AG10803 (cell line): Measurements from ENCODE around the gene EPHA7.

ENCODE experiments used
- DNase-seq: peaks from one replicate; pipeline ENCODE4 v3.0.0; 2010; ENCODE audit warnings: low read depth
- H3K4me3 ChIP-seq: 2 replicates; pipeline ENCODE4 v1.5.1; 2011; ENCODE audit warnings: mild to moderate bottlenecking, low read length, control low read depth
- CTCF ChIP-seq: conservative IDR thresholded peaks from 2 replicates; pipeline ENCODE4 v1.5.1; 2011; ENCODE audit warnings: mild to moderate bottlenecking, low read length, control low read depth, inconsistent platforms

EPHA7 gene

DNA sequence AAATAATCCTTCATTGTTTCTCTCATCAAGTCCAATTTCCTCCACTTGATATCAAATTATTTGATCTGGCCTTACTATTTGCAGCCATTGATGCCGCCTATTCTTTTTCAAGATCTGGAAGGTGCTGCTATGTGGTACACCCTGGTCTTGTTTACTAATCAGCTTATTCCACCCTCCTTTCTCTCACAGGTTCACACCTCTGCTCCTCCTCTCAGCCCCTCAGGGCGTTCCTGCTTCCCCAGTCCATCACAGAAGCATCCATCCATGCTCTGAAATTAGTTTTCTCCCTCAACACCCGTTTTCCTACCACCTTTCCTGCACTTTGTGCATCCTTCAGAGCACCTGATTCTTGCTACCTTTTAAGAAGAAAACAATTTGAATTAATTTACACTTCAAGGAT, 183.6 kb downstream of the EPHA7 start:
- H3K4me3 ChIP-seq = no peak overlapping the region
- no peak for DNase-seq
- no peak for TF ChIP-seq CTCF

DNA sequence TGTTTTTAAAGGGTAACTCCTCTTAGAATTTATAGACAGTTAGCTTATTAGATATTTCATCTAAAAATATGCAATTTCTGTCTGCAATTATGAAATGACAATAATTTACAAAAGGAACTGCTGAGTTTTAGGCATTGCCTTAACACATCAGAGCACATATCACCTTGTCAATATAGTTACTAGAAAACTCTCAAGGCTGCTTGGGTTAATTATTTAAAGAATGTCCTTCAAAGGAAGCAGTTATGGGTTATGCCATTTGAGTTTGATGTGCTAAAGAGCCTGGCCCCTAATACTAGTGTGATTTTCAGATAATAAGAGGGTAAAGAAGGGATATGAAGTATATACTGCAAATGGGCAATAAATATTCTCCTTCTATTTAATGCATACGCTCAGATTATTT, 192.5 kb downstream of the EPHA7 start:
- no peak for DNase-seq
- no peak overlapping the region for H3K4me3 ChIP-seq
- TF ChIP-seq CTCF = no peak

GRCh38 chr6:93222071-93222851, 197.1 kb downstream of the EPHA7 start:
- H3K4me3 ChIP-seq = no peak overlapping the region
- no peak for DNase-seq
- TF ChIP-seq CTCF = no peak

DNA sequence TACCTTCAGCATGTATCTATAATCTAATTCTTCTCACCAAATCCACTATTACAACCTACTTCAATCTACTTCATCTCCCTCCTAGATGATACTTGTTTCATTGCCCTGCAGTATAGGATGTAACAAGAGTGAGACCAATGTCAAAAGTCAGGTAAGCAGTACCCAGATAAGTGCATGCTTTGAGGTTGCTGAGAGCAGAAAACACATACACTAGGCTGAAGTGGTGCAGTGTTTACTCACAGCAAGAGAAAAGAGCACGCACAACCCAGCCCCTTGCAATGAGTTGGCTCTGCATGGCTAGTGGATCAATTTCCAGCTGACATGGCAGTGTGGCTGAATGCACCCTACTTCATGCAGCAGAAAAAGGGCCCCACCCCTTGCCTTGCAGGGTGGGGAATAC, 199.9 kb downstream of the EPHA7 start:
- no peak for DNase-seq
- no peak overlapping the region for H3K4me3 ChIP-seq
- no peak for TF ChIP-seq CTCF

DNA sequence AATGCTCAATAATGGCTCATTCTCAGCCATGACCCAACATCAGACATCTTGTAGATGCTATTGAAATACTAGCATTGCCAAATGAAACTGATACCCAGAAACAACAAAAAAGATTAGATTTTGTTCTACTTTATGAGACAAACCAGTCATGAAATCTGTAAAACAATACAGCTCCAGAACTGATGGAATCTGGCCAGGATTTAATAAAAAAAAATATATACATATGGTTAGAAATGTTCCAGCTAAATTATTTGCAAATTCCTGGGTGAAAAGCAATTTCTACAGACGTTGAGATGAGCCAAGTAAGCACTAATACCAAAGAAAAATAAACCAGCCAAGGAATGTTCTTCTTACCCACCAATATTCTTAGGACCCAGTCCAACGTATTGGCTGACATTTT, 201.3 kb downstream of the EPHA7 start:
- H3K4me3 ChIP-seq = no peak overlapping the region
- TF ChIP-seq CTCF = no peak
- DNase-seq = no peak

DNA sequence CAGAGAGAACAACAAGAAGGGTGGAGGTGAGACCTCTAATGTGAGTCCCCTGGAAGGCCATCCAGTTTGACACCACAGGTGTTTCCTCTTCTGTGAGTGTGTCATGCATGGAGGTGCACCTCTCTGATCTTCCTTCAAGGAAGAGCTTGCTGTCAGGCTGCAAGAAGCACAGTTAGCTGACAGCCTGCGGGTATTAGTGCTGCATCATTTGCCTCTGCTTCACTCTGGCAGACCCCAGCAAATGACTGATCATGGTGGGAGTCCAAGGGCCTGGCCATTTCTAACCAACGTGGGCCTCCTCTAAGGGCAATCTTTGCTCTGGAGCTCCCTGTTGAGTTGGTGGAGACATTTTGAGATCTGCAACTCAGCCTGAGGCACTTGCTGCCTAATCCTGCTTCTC, 206.3 kb downstream of the EPHA7 start:
- no peak for DNase-seq
- H3K4me3 ChIP-seq = no peak overlapping the region
- TF ChIP-seq CTCF = no peak

DNA sequence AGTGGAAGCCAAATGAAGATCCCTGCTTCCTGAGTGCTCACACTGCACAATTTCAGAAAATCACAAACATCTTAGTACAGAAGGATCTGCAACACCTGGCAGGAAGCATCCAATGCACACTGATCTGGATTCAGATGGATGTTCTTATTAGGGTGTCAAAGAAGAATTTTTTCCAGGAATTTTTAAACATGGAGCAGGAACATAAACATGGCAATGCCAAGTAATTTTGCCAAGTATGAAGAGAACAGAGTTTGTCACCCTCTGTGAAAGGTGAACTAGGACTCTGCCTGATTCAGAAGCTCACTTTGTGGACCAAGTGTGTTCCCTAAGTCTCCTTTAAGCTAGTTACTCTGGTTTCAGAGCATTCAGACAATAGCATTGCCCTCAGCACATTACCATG, 208.5 kb downstream of the EPHA7 start:
- no peak for TF ChIP-seq CTCF
- H3K4me3 ChIP-seq = no peak overlapping the region
- no peak for DNase-seq
